ENCODE measurements around the gene CWC27. TPM values are rescaled to one million over a fixed set of nuclear protein-coding genes. Genes with fewer than 3 reads are reported as not detected.
A peak's percentile ranks its signal among the peaks of the same experiment; 100 is the strongest.

The CWC27 gene
- total and polyA plus RNA-seq, 2 donors from 2014 or later, result 16.5 to 17.3 TPM

DNA sequence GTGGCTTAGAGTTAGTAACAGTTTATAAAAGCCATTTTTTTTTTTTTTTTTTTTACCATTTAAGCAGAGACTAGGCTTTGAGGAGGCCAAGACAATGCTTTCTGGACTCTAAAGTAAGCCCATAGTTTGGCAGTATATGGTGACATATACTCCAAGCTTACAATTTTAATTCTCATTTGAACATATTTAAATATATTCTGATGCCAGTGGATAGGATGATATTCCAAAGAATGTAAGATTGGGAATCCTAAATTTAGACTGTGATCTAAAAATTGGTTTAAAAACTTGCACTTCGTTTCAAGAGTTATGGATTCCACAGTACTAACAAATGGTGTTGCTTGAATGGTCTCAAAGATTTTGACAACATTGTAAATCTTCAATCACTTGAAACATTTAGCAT, 112.1 kb downstream of the CWC27 start:
- H3K27ac ChIP-seq (ENCODE audit: low read depth in 2 of 2, low read length in 2 of 2), result no peak overlapping the region
- FAIRE-seq (no peak), DNase-seq (no peak)
- no peaks in the 10 kb centered on the region for H3K27me3 ChIP-seq (ENCODE audit: control insufficient read depth, insufficient read depth, low read length)
- TF ChIP-seq, protein P1, sequence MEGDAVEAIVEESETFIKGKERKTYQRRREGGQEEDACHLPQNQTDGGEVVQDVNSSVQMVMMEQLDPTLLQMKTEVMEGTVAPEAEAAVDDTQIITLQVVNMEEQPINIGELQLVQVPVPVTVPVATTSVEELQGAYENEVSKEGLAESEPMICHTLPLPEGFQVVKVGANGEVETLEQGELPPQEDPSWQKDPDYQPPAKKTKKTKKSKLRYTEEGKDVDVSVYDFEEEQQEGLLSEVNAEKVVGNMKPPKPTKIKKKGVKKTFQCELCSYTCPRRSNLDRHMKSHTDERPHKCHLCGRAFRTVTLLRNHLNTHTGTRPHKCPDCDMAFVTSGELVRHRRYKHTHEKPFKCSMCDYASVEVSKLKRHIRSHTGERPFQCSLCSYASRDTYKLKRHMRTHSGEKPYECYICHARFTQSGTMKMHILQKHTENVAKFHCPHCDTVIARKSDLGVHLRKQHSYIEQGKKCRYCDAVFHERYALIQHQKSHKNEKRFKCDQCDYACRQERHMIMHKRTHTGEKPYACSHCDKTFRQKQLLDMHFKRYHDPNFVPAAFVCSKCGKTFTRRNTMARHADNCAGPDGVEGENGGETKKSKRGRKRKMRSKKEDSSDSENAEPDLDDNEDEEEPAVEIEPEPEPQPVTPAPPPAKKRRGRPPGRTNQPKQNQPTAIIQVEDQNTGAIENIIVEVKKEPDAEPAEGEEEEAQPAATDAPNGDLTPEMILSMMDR (IDR thresholded peaks at IDR 0.05; ENCODE audit: borderline replicate concordance, extremely low read depth, insufficient read depth), result no peak
- no peak overlapping the region for H3K4me3 ChIP-seq (ENCODE audit: low read length in 3 of 3)
- intact Hi-C loops (cut with DNase I), result no loop called here
- no peaks in the 10 kb centered on the region for H3K4me1 ChIP-seq (ENCODE audit: control insufficient read depth in 2 of 3, insufficient read depth in 2 of 3, low read depth in 1 of 3, low read length in 3 of 3)
- H3K36me3 ChIP-seq (ENCODE audit: control insufficient read depth in 2 of 3, insufficient read depth in 3 of 3, low read length in 3 of 3), result peaks cover 0 to 3% (median 0%) of the 10 kb centered on the region in 3 donors
- no peak overlapping the region for H3K9ac ChIP-seq (ENCODE audit: low read length in 3 of 3)
- no peaks in the 10 kb centered on the region for H3K9me3 ChIP-seq (ENCODE audit: control insufficient read depth in 2 of 3, insufficient read depth in 1 of 3, low read length in 3 of 3)

DNA sequence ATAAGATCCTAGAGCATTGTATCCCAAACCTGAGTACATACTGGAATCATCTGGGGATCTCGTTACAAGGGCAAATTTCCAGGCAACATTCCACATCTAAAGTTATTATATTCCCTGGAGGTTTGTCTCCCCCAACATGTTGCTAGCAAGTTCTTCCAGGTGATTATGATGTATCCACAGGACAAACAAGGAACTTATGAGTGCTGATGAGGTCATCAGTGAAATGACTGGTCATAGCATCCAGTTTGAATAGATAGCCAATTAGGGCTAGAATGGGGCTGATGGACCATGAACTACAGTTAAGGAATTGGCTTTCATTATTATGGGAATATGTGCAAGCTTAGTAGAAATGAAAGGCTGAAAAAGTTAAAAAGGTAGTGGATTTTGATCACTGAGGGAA, 115.2 kb downstream of the CWC27 start:
- Histone ChIP-seq H3K4me3 (ENCODE audit: low read length in 3 of 3) (no peak overlapping the region), H3K27me3 (ENCODE audit: control insufficient read depth, insufficient read depth, low read length) (no peaks in the 10 kb centered on the region), H3K4me1 (ENCODE audit: control insufficient read depth in 2 of 3, insufficient read depth in 2 of 3, low read depth in 1 of 3, low read length in 3 of 3) (no peaks in the 10 kb centered on the region), H3K27ac (ENCODE audit: low read depth in 2 of 2, low read length in 2 of 2) (no peak overlapping the region), H3K36me3 (ENCODE audit: control insufficient read depth in 2 of 3, insufficient read depth in 3 of 3, low read length in 3 of 3) (no peaks in the 10 kb centered on the region), H3K9ac (ENCODE audit: low read length in 3 of 3) (no peak overlapping the region), H3K9me3 (ENCODE audit: control insufficient read depth in 2 of 3, insufficient read depth in 1 of 3, low read length in 3 of 3) (no peaks in the 10 kb centered on the region)
- intact Hi-C loops (cut with DNase I), result no loop called here
- TF ChIP-seq, protein P1 (IDR thresholded peaks at IDR 0.05; ENCODE audit: borderline replicate concordance, extremely low read depth, insufficient read depth), result no peak
- no peak for DNase-seq
- no peak for FAIRE-seq

DNA sequence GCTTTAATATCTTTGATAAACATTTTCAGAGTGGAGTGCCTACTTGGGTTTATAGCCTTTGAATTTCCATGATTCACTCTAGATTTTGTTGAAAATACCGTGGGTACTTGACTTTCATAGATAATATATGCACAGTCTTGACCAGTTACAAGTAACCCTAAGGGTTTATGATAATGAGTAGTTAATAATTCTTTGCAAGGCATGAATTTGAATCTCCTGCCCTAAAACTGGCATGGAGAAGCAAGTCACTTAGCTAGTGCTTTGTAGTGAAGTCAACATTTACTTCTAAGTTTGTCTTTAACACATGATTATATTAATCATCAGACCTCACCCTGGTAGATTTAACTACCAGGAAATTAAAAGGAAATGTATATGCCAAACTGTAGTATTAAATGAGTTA, 115.8 kb downstream of the CWC27 start:
- no peaks in the 10 kb centered on the region for H3K9me3 ChIP-seq (ENCODE audit: control insufficient read depth in 2 of 3, insufficient read depth in 1 of 3, low read length in 3 of 3)
- H3K4me1 ChIP-seq (ENCODE audit: control insufficient read depth in 2 of 3, insufficient read depth in 2 of 3, low read depth in 1 of 3, low read length in 3 of 3), result no peaks in the 10 kb centered on the region
- H3K9ac ChIP-seq (ENCODE audit: low read length in 3 of 3), result no peak overlapping the region
- intact Hi-C loops (cut with DNase I), result no loop called here
- no peaks in the 10 kb centered on the region for H3K36me3 ChIP-seq (ENCODE audit: control insufficient read depth in 2 of 3, insufficient read depth in 3 of 3, low read length in 3 of 3)
- FAIRE-seq (no peak), DNase-seq (peak in 1 of 5 donors; percentile 5)
- no peak overlapping the region for H3K4me3 ChIP-seq (ENCODE audit: low read length in 3 of 3)
- H3K27ac ChIP-seq (ENCODE audit: low read depth in 2 of 2, low read length in 2 of 2), result no peak overlapping the region
- TF ChIP-seq, protein P1 (IDR thresholded peaks at IDR 0.05; ENCODE audit: borderline replicate concordance, extremely low read depth, insufficient read depth), result no peak
- no peaks in the 10 kb centered on the region for H3K27me3 ChIP-seq (ENCODE audit: control insufficient read depth, insufficient read depth, low read length)

DNA sequence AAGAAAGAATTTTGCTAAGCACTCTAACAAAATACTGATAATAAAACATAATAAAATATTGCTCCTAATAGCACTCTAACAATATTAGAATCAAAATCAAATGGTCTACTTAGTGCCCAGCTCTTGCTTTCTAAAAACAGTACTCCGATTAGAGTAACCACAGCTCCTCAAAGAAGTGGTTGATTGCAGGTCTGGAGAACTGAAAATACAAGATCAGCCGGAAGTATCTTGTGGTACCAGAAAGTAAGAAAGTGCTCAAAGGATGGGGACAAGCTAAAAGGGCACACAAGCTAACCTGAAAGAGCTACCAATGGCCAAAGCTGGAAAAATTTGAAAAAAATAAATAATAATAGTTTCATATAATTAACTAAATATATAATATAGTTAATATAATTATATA, 119.2 kb downstream of the CWC27 start:
- DNase-seq, result no peak
- intact Hi-C loops (cut with DNase I), result no loop called here
- no peak overlapping the region for H3K9ac ChIP-seq (ENCODE audit: low read length in 3 of 3)
- H3K36me3 ChIP-seq (ENCODE audit: control insufficient read depth in 2 of 3, insufficient read depth in 3 of 3, low read length in 3 of 3), result no peaks in the 10 kb centered on the region
- H3K27me3 ChIP-seq (ENCODE audit: control insufficient read depth, insufficient read depth, low read length), result no peaks in the 10 kb centered on the region
- no peaks in the 10 kb centered on the region for H3K9me3 ChIP-seq (ENCODE audit: control insufficient read depth in 2 of 3, insufficient read depth in 1 of 3, low read length in 3 of 3)
- H3K4me1 ChIP-seq (ENCODE audit: control insufficient read depth in 2 of 3, insufficient read depth in 2 of 3, low read depth in 1 of 3, low read length in 3 of 3), result no peaks in the 10 kb centered on the region
- no peak overlapping the region for H3K27ac ChIP-seq (ENCODE audit: low read depth in 2 of 2, low read length in 2 of 2)
- FAIRE-seq, result no peak
- TF ChIP-seq, protein P1 (IDR thresholded peaks at IDR 0.05; ENCODE audit: borderline replicate concordance, extremely low read depth, insufficient read depth), result no peak
- no peak overlapping the region for H3K4me3 ChIP-seq (ENCODE audit: low read length in 3 of 3)

Data from kidney (tissue), 14 donors.